Aorta (tissue), 5 donors: Measurements from ENCODE around the gene TSEN2. TPM values are rescaled to one million over a fixed set of nuclear protein-coding genes. Genes with fewer than 3 reads are reported as not detected.
"Not testable (repeated sequence)": the region's sequence is repeated elsewhere in the genome, so short reads cannot be mapped to it uniquely, and the experiment has no call there.

ENCODE experiments used
- ATAC-seq: fragments of 200-7000 bp; cut with Tn5 transposase; one replicate; pipeline ENCODE4 v1.9.1; 2022; ENCODE audit warnings: moderate library complexity; ENCODE audit not compliant: low FRiP score
- DNase-seq, 2 donors: peaks; one replicate each; pipeline ENCODE4 v3.0.0-alpha.2; 2020
- H3K27ac ChIP-seq, 2 donors: one replicate each; pipeline ENCODE4 v1.5.1; 2013; ENCODE audit warnings: low read length in 2 of 2, mild to moderate bottlenecking in 2 of 2, moderate library complexity in 2 of 2, control low read depth in 1 of 2, inconsistent platforms in 1 of 2, low read depth in 1 of 2
- H3K27me3 ChIP-seq, 2 donors: one replicate each; pipeline ENCODE4 v1.6.1; 2013; ENCODE audit warnings: control low read depth in 1 of 2, low read length in 1 of 2, mild to moderate bottlenecking in 1 of 2, moderate library complexity in 1 of 2; ENCODE audit not compliant: insufficient read depth in 2 of 2, control insufficient read depth in 1 of 2
- H3K36me3 ChIP-seq, 2 donors: one replicate each; pipeline ENCODE4 v1.6.1; 2013; ENCODE audit warnings: control low read depth in 1 of 2, low read length in 1 of 2, mild to moderate bottlenecking in 1 of 2; ENCODE audit not compliant: insufficient read depth in 2 of 2, control insufficient read depth in 1 of 2
- H3K4me1 ChIP-seq, 2 donors: one replicate each; pipeline ENCODE4 v1.6.1; 2013; ENCODE audit warnings: low read length in 2 of 2, control low read depth in 1 of 2, mild to moderate bottlenecking in 1 of 2, moderate library complexity in 1 of 2; ENCODE audit not compliant: insufficient read depth in 2 of 2, control insufficient read depth in 1 of 2
- H3K4me3 ChIP-seq, 2 donors: one replicate each; pipeline ENCODE4 v1.5.1; 2013; ENCODE audit warnings: low read length in 2 of 2, control low read depth in 1 of 2, mild to moderate bottlenecking in 1 of 2
- H3K9me3 ChIP-seq: one replicate; pipeline ENCODE4 v1.6.1; 2013; ENCODE audit warnings: mild to moderate bottlenecking, low read length; ENCODE audit not compliant: control insufficient read depth
- WGBS, 2 donors: extraction: QIAGEN DNeasy Blood & Tissue Kit; methylation state at CpG; one replicate each; pipeline ENCODE4 v1.1.7; 2013; 5-methylcytosine and 5-hydroxymethylcytosine counted together
- intact Hi-C, 2 donors: fragments of 100-400 bp; cut with DNase I; formaldehyde crosslinking; loops; one replicate each; pipeline versions ENCODE4 v1.14.2 to v1.15.0; 2022
- polyA plus RNA-seq, 2 donors: library from polyadenylated mRNA; stranded (reverse); fragments of 200-250 nt; gene quantifications; one replicate each; pipeline ENCODE4 v1.2.3, GENCODE V29; 2013
- total RNA-seq, 2 donors: library from RNA; stranded (reverse); fragmentation: NEBNext Ultra II Directional; extraction: Animal tissue kit (Norgen Biotek cat#: 25700); gene quantifications; one replicate each; pipeline ENCODE4 v1.2.1, GENCODE V29; 2021
- donor health status: healthy with polysubstance abuse.
- donor health status: Bipolar disorder and iron deficiency.
- donor health status: DM: no; HTN: no; CAD: no.
- donor health status: DM: no; HTN: no; CAD: no.
- donor health status: DM: yes; HTN: yes; CAD: no.

The TSEN2 gene
- total and polyA plus RNA-seq, 4 donors = 13.2 to 14.7 (median 13.4) TPM

DNA sequence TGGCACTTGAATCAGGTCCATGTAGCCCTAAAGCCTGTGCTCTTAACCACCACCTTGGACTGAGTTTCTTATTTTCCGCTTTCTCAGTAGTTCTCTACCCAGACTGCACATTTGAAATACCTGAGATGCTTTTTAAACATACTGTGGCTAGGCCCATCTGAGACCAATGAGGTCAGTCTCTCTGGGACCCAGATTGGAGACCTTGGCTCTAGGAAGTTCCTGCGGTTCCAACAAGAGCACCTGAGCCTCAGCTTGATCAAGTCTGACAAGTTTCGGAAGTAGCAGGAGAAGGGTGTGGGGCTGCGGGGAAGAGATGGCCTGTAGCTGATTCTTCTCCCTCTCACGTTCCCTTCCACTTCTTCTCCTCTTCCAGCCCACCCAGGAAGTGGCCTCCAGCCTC lies 11.5 kb upstream of the TSEN2 start:
- Histone ChIP-seq H3K4me3 (no peak overlapping the region), H3K27me3 (no peaks in the 10 kb centered on the region), H3K36me3 (no peaks in the 10 kb centered on the region), H3K4me1 (no peaks in the 10 kb centered on the region), H3K9me3 (no peaks in the 10 kb centered on the region), H3K27ac (no peak overlapping the region)
- intact Hi-C loops = loop anchor here in 1 of 2 donors (10.0 kb wide), 1 partner anchor 188 kb away; the partner anchor contains the start of gene PPARG
- DNase-seq = no peak
- ATAC-seq = no peak
- WGBS, 2 donors = 93 to 96% methylated on average over 5 of the region's 5 CpGs

GRCh38 chr3:12473511-12473910 lies 10.8 kb upstream of the TSEN2 start:
- Histone ChIP-seq H3K27ac (no peak overlapping the region), H3K36me3 (no peaks in the 10 kb centered on the region), H3K4me1 (no peaks in the 10 kb centered on the region), H3K27me3 (no peaks in the 10 kb centered on the region), H3K9me3 (no peaks in the 10 kb centered on the region), H3K4me3 (no peak overlapping the region)
- intact Hi-C loops = loop anchor here in 1 of 2 donors (10.0 kb wide), 1 partner anchor 189 kb away; the partner anchor contains the start of gene PPARG
- DNase-seq (no peak), ATAC-seq (peak; percentile 59)
- WGBS, 2 donors = 93 to 96% methylated on average over 9 of the region's 9 CpGs

GRCh38 chr3:12476238-12476897 lies 7.9 kb upstream of the TSEN2 start:
- H3K4me1 ChIP-seq = no peaks in the 10 kb centered on the region
- H3K27ac ChIP-seq = no peak overlapping the region
- no peak for ATAC-seq
- no peaks in the 10 kb centered on the region for H3K27me3 ChIP-seq
- no peak overlapping the region for H3K4me3 ChIP-seq
- H3K36me3 ChIP-seq = no peaks in the 10 kb centered on the region
- intact Hi-C loops = loop anchor here in 1 of 2 donors (10.0 kb wide), 1 partner anchor 192 kb away; the partner anchor contains the start of gene PPARG
- WGBS, 2 donors = 52 to 54% methylated on average over 5 of the region's 5 CpGs
- H3K9me3 ChIP-seq = no peaks in the 10 kb centered on the region
- no peak for DNase-seq

DNA sequence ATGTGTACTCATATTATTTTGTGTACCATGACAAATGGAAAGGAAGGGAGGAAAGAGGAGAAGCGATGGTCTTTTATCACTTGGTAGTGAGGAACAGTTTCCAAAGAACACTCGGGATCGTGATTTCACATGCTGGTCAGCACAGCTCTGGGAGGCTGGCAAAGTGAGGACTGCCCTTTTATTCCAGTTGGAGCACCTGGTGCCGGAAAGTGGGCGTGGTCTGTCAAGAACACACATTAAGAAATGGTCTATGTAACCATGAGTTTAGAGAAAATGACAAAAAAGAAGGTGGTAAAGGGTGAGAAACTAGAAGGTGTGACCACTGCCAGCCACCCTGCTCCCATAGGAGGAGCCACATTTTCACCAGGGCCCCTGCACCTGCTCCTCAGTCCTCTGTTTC lies 7.0 kb upstream of the TSEN2 start:
- H3K4me1 ChIP-seq = no peaks in the 10 kb centered on the region
- no peak overlapping the region for H3K4me3 ChIP-seq
- H3K36me3 ChIP-seq = no peaks in the 10 kb centered on the region
- no peak for ATAC-seq
- no peak for DNase-seq
- intact Hi-C loops = loop anchor here in 1 of 2 donors (10.0 kb wide), 1 partner anchor 192 kb away; the partner anchor contains the start of gene PPARG
- H3K27me3 ChIP-seq = no peaks in the 10 kb centered on the region
- H3K27ac ChIP-seq = no peak overlapping the region
- no peaks in the 10 kb centered on the region for H3K9me3 ChIP-seq
- 93 to 98% methylated on average over 5 of the region's 5 CpGs for WGBS, 2 donors

DNA sequence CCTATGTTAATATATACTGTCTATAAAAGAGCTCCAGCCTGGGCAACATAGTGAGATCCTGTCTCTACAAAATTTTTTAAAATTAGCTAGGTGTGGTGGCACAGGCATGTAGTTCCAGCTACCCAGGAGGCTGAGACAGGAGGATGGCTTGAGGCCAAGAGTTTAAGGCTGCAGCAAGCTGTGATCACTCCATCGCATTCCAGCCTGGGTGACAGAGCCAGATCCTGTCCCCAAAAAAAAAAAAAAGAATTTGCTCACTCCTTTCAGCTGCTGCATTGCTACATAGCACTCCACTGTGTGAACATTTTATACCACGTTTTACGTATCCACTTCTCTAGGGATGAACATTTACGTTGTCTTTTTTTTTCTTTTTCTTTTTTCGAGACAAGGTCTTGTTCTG lies 6.0 kb upstream of the TSEN2 start:
- Histone ChIP-seq H3K27ac (no peak overlapping the region), H3K36me3 (no peaks in the 10 kb centered on the region), H3K4me1 (no peaks in the 10 kb centered on the region), H3K27me3 (no peaks in the 10 kb centered on the region), H3K4me3 (no peak overlapping the region), H3K9me3 (no peaks in the 10 kb centered on the region)
- DNase-seq (no peak), ATAC-seq (no peak)
- 71 to 73% methylated on average over 5 of the region's 5 CpGs for WGBS, 2 donors
- intact Hi-C loops = loop anchor here in 1 of 2 donors (10.0 kb wide), 1 partner anchor 194 kb away; the partner anchor contains the start of gene PPARG

GRCh38 chr3:12479198-12479597 lies 5.1 kb upstream of the TSEN2 start:
- H3K4me3 ChIP-seq, ATAC-seq, H3K27me3 ChIP-seq, H3K4me1 ChIP-seq, H3K27ac ChIP-seq, H3K9me3 ChIP-seq, H3K36me3 ChIP-seq, DNase-seq: not testable (repeated sequence)
- intact Hi-C loops = loop anchor here in 1 of 2 donors (10.0 kb wide), 1 partner anchor 194 kb away; the partner anchor contains the start of gene PPARG
- 84 to 90% methylated on average over 1 to 3 of the region's 3 CpGs for WGBS, 2 donors

DNA sequence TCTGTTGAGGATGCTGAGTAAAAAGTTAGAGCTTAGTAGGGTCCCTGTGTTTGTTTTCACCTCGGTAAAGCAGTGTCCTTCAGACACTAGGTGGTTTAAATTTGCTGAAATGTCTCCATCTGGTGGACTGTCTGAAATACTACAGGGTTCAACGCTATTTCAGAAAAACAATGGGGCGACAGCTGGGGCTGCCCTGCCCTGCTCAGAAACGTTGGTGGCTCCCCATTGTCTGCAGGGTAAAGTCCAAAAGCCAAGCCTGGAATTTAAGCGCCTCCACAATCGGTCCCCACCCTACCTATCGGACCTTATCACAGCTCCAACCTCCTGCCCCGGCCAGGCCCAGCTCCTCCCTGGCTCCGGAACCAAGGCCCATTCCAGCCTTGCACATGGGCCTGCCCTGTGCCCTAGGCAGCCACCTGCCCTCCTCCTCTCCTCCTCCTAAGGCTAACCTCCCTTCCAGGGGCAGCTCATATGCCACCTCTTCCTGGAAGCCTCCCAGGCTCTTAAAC lies 4.3 kb upstream of the TSEN2 start:
- WGBS, 2 donors = 21 to 22% methylated on average over 9 of the region's 9 CpGs
- Histone ChIP-seq H3K4me1 (no peaks in the 10 kb centered on the region), H3K4me3 (no peak overlapping the region), H3K27ac (no peak overlapping the region), H3K36me3 (no peaks in the 10 kb centered on the region), H3K27me3 (no peaks in the 10 kb centered on the region), H3K9me3 (no peaks in the 10 kb centered on the region)
- no peak for DNase-seq
- peak; percentile 66 for ATAC-seq
- intact Hi-C loops = loop anchor here (1.0 to 10.0 kb wide), 5 partner anchors 182 to 345 kb away; partner anchors contain the start of genes PPARG (in 1 of the 2) and RAF1 (in 1 of the 2)

DNA sequence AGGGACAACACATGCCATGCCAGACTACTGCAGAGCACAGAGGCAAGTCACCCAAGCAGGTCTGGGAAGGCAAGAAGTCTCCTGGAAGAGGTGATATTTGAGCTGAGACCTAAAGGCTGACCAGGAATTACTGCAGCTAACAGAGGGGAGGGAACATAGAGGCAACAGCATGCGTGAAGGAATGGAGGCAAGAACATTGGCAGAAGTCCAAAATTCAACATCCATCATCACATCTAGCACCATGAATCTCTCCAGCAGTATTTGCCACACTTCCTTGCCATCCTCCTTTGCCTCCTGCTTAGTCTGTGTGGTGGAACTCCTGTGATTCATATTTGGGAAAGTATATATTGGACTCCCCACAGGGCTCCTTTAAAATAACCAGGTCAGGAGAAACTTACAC lies 870 bp upstream of the TSEN2 start:
- no peaks in the 10 kb centered on the region for H3K36me3 ChIP-seq
- H3K27me3 ChIP-seq = no peaks in the 10 kb centered on the region
- intact Hi-C loops = loop anchor here (5.0 kb wide), 2 partner anchors 179 to 306 kb away; partner anchors contain the start of gene RAF1 (in 1 of the 2)
- no peaks in the 10 kb centered on the region for H3K4me1 ChIP-seq
- 0 to 6% methylated on average over 1 of the region's 1 CpG for WGBS, 2 donors
- H3K9me3 ChIP-seq = no peaks in the 10 kb centered on the region
- ATAC-seq (no peak), DNase-seq (no peak)
- no peak overlapping the region for H3K4me3 ChIP-seq
- no peak overlapping the region for H3K27ac ChIP-seq

- 2 to 4% methylated on average over 10 of the region's 10 CpGs for WGBS, 2 donors
- intact Hi-C loops = loop anchor here (2.0 to 5.0 kb wide), 3 partner anchors 178 to 339 kb away; partner anchors contain the start of gene RAF1 (in 1 of the 2)
- DNase-seq = no peak
- Histone ChIP-seq H3K27ac (peak overlapping the region in 1 of 2 donors; percentile 52), H3K9me3 (no peaks in the 10 kb centered on the region), H3K4me1 (no peaks in the 10 kb centered on the region), H3K27me3 (no peaks in the 10 kb centered on the region), H3K4me3 (peak overlapping the region; percentile 22 to 33), H3K36me3 (no peaks in the 10 kb centered on the region)
- peak; percentile 8 for ATAC-seq
These were observed 445 bp upstream of the TSEN2 start for GRCh38 chr3:12483872-12484197.
